ENCODE measurements around the gene POU5F1.

- TF ChIP-seq POLR2A (IDR thresholded peaks at IDR 0.05; ENCODE audit: extremely low read depth, insufficient read length): no peak
- no peak for TF ChIP-seq CTCF (IDR thresholded peaks at IDR 0.05; ENCODE audit: low read depth, low read length)
- TF ChIP-seq MYC (IDR thresholded peaks at IDR 0.05; ENCODE audit: low read depth, low read length): no peak
- no peak for TF ChIP-seq MAX (IDR thresholded peaks at IDR 0.05; ENCODE audit: low read depth, low read length)
These were observed 1.9 kb downstream of the POU5F1 start for GRCh38 chr6:31168606-31169005.

Measured in NB4 (cell line).